Stomach (tissue), 4 donors: Measurements from ENCODE around the gene KCNA2.

Experiments used
- CTCF ChIP-seq, 7 experiments: fragments of 450-650 bp in 4 of 7; fragments of 200-600 bp in 3 of 7; sonication (generic) in 3 of 7; IDR thresholded peaks; one replicate each; pipeline ENCODE4 v1.5.1; 2016 to 2019; ENCODE audit warnings: antibody characterized with exemption in 7 of 7, control low read depth in 2 of 7, mild to moderate bottlenecking in 1 of 7
- EP300 ChIP-seq: sonication (generic); formaldehyde crosslinking; IDR thresholded peaks from one replicate; pipeline ENCODE4 v1.6.1; 2017; ENCODE audit warnings: antibody characterized with exemption
- POLR2A ChIP-seq, 4 donors: fragments of 450-650 bp; IDR thresholded peaks; one replicate each; pipeline ENCODE4 v1.6.1; 2016; ENCODE audit warnings: antibody characterized with exemption in 4 of 4, control low read depth in 2 of 4, mild to moderate bottlenecking in 1 of 4, moderate library complexity in 1 of 4
- POLR2AphosphoS5 ChIP-seq, 3 donors: sonication (generic); formaldehyde crosslinking; IDR thresholded peaks; one replicate each; pipeline ENCODE4 v1.6.1; 2016; ENCODE audit warnings: antibody characterized with exemption in 3 of 3

GRCh38 chr1:110579460-110579859 lies 26.7 kb downstream of the KCNA2 start:
- TF ChIP-seq CTCF (IDR thresholded peaks at IDR 0.05) (no peak), POLR2AphosphoS5 (IDR thresholded peaks at IDR 0.05) (no peak), POLR2A (IDR thresholded peaks at IDR 0.05) (no peak), EP300 (no peak)
